ENCODE measurements around the gene TOMM40L.

Gene TOMM40L

GRCh38 chr1:161225534-161226319 is at the start of gene TOMM40L:
Gene TOMM40L (plus strand): TSS chr1:161226060. CDS start chr1:161226490, 430 bp downstream.
- DNase-seq (ENCODE audit: low read depth) = peak; percentile 99

- DNase-seq (ENCODE audit: low read depth) = no peak
These were observed 49.3 kb upstream of the TOMM40L start for GRCh38 chr1:161176468-161177111.

DNA sequence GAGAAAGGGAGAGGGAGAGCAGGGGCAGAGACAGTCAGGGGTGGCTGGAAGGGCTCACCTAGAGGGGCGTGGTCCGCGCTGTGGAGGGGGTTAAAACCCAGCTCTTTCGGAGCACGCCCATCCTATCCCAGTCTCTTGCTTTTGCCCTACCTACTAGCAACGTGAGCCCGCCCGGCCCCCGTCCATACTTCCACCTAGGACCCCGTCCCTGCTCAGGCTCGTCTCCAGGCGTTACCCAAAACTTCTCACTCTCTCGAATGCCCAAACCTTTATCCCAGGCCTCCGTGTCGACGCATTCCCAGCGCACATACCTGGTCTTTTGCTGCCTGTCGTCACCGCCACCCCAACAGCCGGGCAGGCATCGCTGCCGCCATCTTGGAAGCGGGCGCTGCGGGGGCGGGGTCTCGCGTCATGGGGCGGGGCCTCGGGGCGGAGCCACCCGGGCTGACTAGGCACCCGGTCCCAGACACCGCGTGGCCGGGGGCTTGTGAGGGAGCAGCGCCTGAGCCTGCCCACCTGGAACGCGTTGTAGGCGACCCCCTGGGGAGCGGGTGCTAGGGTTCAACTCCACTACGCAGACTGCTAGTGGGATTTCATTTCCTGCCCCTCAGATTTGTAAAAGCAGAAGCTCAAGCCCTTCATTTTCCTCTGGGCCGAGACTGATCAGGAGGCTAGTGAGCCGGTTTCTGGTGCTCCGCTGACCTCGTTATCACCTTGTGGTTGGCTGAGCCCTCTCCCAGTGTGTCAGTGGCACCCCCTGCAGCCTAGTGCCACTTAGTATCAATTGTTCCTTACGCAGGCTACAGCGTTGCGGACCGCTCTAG is 48.5 kb upstream of the TOMM40L start, which contains the start of gene B4GALT3:
B4GALT3 (minus strand) TSS at position 396 of the 824 bp plus-strand sequence. CDS start 1,447 bp downstream, outside the sequence.
- DNase-seq (ENCODE audit: low read depth) = no peak

DNA sequence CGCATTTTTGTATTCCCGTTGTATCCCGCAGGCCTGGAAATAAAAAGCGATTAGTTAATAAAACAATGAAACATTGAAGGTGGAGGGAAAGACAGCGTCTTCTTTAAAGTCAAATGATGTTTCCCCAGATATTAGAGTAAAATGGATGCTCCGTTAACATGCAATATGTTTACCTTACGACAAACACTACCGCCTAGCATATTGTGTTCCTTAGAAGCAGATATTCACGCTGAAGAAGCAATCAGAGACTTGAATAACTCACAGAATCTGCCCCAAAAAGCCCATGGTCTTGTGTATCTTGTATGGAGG is 48.0 kb upstream of the TOMM40L start:
- no peak for DNase-seq (ENCODE audit: low read depth)

- no peak for DNase-seq (ENCODE audit: low read depth)
These were observed 46.2 kb upstream of the TOMM40L start for GRCh38 chr1:161179698-161180097.

GRCh38 chr1:161180639-161181038 is 45.2 kb upstream of the TOMM40L start:
- no peak for DNase-seq (ENCODE audit: low read depth)

DNA sequence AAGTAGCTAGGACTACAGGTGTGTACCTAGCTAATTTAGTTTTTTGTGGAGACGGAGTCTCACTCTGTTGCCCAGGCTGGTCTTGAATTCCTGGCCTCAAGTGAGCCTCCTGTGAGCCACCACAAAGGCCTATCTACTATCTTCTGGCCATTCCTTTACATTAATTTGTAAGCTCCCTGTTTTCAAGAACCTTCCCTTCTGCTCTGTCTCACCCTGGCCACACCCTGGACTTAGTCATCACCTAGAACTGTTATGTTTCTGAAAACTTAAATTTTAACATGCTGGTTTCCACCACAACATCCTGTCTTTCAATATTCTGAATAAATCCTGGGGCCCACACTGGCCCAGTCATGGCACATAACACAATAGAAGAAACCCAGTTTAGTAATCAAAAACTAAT is 43.6 kb upstream of the TOMM40L start:
- no peak for DNase-seq (ENCODE audit: low read depth)

DNA sequence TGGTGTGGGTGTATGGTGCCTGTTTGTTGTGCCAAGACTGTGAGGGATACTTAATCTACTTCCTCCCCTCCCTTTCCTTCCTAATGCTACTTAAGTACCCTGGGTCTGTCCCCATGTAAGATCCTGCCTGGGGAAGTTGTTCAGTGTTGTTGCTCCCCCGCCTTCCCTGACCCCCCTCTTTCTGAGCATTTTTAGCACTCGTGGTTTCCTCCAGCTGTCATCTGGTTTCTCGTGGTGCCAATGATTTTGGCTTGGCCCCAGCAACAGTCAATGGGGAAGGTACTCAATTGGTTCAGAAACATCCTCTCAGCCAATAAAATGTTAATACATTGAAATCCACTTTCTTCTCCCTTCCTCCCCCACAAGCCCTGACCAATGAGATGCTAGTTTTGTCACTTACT is 40.6 kb upstream of the TOMM40L start:
- no peak for DNase-seq (ENCODE audit: low read depth)

- DNase-seq (ENCODE audit: low read depth) = no peak
These were observed 40.0 kb upstream of the TOMM40L start for GRCh38 chr1:161185732-161186311.

DNA sequence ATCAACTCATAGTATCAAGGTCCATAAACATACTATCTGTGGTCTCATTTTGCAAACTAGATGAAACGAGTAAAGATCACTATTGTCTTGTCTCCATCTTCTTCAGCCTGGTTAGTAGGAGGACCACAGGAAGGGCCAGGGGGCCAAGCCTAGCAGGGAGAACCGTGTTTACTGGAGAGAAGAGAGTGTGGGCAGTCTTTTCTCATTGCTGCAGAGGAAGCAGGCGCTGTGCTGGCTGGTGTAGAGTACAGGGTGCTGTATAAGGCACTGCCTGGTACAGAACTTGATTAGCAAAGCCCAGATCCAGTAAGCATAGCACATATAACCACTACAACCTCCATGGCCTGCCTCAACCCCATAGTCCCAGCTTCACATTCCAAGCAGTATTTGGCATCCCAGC is 38.5 kb upstream of the TOMM40L start:
- no peak for DNase-seq (ENCODE audit: low read depth)

- no peak for DNase-seq (ENCODE audit: low read depth)
These were observed 37.5 kb upstream of the TOMM40L start for GRCh38 chr1:161188381-161188780.

DNA sequence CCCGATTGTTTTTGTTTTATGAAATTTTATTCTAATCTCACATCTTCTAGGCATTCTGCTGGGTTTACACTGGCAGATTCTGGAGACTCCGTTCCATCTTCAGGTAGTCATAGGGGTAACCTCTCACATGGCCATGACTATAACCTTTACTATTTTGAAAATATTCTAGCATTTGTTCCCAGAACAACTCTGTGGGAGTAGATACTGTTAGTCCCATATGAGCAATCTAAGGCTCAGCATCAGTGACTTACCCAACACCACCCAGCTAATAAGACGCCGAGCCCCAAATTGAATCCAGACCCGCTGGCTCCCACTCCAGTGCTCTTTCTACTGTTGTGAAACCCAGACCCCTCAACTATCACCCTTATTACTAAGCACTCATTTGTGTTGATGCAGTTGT is 36.8 kb upstream of the TOMM40L start:
- DNase-seq (ENCODE audit: low read depth) = no peak

DNA sequence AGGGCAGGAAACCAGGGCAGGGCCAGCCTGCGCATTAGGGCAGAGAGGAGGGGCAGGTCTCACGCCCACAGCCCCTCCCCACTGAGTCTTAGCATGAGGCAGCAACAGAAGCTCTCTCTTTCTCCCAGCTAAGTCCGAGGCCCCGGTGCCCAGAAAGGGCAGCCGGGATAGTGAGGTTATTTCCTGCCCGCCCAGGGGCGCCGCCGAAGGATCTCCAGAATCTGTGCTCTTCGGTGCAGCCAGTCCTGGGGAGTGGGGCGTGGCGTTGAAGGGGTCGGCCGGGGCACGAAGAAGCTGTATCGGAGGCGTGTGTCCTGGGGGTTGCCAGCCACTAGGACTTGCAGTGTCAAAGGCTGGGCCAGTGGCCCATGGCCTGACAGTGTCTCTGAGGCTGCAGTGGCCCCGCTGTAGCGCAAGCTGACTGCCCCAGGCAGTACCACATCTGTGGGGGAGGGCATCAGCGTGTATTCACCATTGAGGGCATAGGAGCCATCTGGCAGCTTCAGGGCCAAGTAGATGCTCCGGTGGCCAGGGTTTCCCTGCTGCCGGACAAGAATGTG is 34.8 kb upstream of the TOMM40L start:
- no peak for DNase-seq (ENCODE audit: low read depth)

DNA sequence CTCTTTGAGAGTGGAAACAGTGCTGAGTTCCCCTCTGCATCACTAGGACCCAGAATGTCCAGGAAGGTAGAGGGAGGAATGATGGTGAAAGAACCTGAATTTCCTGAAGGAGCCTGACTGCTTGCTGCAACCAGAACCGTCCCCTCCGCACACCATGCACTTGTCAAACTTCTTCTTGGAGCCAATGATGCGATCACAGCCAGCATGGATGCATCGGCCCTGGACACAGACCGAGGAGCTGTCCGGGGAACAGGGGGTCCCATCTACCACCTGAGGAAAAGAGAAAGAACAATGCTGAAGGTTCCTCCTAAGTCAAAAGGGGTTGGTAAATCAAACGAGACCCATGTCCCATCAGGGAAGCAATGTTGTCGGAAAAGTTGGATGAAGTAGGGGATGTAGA is 33.9 kb upstream of the TOMM40L start:
- no peak for DNase-seq (ENCODE audit: low read depth)

GRCh38 chr1:161192476-161193465 is 33.1 kb upstream of the TOMM40L start:
- DNase-seq (ENCODE audit: low read depth) = no peak

DNA sequence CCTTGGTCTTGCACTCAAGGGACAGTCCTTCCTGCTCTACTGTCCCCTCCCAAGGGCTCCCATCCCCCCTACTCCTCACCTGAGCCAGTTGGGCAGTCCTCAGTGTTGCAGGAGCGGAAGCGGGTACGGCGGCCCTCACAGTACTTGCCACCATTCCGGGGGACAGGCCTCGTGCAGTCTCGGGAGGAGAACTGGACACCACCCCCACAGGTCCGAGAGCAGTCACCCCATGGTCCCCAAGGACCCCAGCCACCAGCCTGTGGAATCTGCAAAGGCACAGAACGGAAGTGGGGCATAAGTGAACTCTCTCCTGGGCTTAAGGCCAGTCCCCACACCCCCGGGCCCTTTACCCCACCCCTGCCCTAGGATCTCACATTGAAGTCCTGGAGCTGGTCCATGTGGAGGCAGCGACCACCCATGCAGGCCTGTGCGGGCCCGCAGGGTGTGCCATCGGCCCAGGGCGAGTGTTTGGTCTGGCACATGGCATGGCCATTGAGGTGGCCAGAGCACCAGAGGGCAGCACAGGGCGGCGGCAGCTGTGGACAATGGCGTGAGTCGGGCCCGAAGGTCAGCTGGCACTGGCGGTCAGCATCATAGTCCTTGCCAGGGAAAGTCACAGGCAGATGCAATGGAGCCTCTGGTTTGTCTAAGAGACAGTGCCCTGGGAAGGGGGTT is 32.2 kb upstream of the TOMM40L start:
- DNase-seq (ENCODE audit: low read depth) = no peak

- DNase-seq (ENCODE audit: low read depth) = no peak
These were observed 30.7 kb upstream of the TOMM40L start for GRCh38 chr1:161195171-161195570.

DNA sequence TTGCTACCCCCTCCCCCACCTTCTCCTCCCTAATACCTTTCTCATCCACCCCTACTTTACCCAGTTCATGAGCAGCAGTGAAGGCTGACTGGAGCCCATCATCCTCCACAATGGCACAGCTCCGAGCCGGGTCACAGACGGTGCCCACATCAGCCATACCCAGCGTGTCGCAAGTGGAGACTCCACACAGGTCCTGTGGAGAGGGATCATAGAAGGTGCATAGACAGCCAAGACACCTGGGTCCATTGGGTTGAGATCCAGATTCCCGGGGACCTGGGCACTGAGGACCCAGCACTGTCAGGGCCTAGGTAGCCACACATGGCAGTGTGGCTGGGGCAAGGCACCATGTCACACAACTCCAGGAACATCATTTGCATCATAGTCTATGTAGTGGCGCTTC is 29.7 kb upstream of the TOMM40L start:
- no peak for DNase-seq (ENCODE audit: low read depth)

DNA sequence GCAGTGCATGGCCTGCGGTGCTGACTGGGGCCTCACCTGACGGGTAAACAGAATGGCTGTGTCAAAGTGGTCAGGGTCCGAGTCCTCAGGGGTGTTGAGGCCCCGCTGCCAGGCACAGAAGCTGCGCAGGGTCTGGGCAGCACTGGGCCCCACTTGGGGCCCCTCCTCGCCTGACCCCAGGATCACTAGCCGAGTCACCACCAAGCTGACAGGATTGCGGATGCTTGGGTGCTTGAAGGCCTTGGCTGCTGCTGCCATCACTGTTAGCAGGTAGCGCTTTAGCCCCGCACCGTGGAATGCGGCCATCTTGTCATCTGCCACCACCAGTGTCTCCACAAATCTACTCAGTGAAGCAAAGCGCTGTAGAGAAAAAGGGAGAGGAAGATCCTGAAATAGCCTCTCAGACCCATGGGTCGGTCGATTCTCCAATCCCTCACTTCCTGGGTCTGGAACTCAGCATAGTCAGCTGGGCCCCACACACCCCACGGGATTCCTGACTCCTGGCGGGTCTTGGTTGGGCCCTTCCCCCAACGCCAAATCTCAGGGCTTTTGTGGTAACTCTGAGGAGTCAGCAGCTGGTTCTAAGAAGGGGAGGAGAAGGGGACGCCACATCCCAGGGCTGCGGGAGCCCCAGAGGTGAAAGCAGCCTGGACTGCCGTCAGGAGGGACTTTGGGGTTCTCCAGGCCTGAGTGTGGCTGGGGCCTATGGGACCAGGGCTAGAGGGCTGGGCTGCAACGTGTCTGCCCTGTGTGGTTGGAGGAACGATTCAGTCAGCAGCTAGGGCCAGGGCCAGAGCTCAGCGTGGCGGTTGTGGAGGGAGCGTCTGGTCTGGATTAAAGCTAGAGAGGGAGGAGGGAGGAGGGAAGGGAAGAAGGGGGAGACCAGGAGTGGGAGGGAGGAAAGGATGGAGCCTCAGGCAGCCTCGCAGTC is 29.1 kb upstream of the TOMM40L start:
- no peak for DNase-seq (ENCODE audit: low read depth)
